SW480 (cell line): ENCODE measurements around the gene KISS1.
"Not testable (repeated sequence)": the region's sequence is repeated elsewhere in the genome, so short reads cannot be mapped to it uniquely, and the experiment has no call there.

Source experiments
- DNase-seq: peaks from one replicate; pipeline ENCODE4 v3.0.0-alpha.2; 2016; ENCODE audit warnings: low spot score

The KISS1 gene

GRCh38 chr1:204196068-204196795 lies at the start of gene KISS1:
Gene KISS1 (minus strand): TSS chr1:204196491. CDS start chr1:204192876, 3,615 bp downstream.
- no peak for DNase-seq

- no peak for DNase-seq
Measured at GRCh38 chr1:204242920-204243319, 46.6 kb upstream of the KISS1 start.

GRCh38 chr1:204241914-204242313 lies 45.6 kb upstream of the KISS1 start:
- DNase-seq: no peak

- DNase-seq: no peak
Measured at GRCh38 chr1:204241050-204241449, 44.8 kb upstream of the KISS1 start.

- DNase-seq: no peak
Measured at GRCh38 chr1:204240233-204240632, 43.9 kb upstream of the KISS1 start.

- not testable (repeated sequence) for DNase-seq
Measured at GRCh38 chr1:204239401-204239800, 43.1 kb upstream of the KISS1 start.

GRCh38 chr1:204238520-204238919 lies 42.2 kb upstream of the KISS1 start:
- not testable (repeated sequence) for DNase-seq

- DNase-seq: not testable (repeated sequence)
Measured at GRCh38 chr1:204237515-204237914, 41.2 kb upstream of the KISS1 start.

GRCh38 chr1:204232526-204232925 lies 36.2 kb upstream of the KISS1 start:
- no peak for DNase-seq

GRCh38 chr1:204230211-204230610 lies 33.9 kb upstream of the KISS1 start:
- DNase-seq: no peak

- DNase-seq: no peak
Measured at GRCh38 chr1:204228896-204229295, 32.6 kb upstream of the KISS1 start.

GRCh38 chr1:204227996-204228785 lies 31.9 kb upstream of the KISS1 start:
- DNase-seq: no peak

GRCh38 chr1:204227351-204227750 lies 31.1 kb upstream of the KISS1 start:
- no peak for DNase-seq

- no peak for DNase-seq
Measured at GRCh38 chr1:204225841-204226735, 29.8 kb upstream of the KISS1 start.

- DNase-seq: no peak
Measured at GRCh38 chr1:204224655-204225054, 28.4 kb upstream of the KISS1 start.

- DNase-seq: no peak
Measured at GRCh38 chr1:204223129-204223860, 27.0 kb upstream of the KISS1 start.

GRCh38 chr1:204222764-204223055 lies 26.4 kb upstream of the KISS1 start:
- DNase-seq: no peak

GRCh38 chr1:204222006-204222763 lies 25.9 kb upstream of the KISS1 start:
- DNase-seq: no peak

- no peak for DNase-seq
Measured at GRCh38 chr1:204221271-204221670, 25.0 kb upstream of the KISS1 start.

- no peak for DNase-seq
Measured at GRCh38 chr1:204219971-204220616, 23.8 kb upstream of the KISS1 start.

- DNase-seq: no peak
Measured at GRCh38 chr1:204218552-204218951, 22.3 kb upstream of the KISS1 start.
